DND-41 (cell line): ENCODE data around the gene PNO1.

Source experiments
- ATAC-seq: fragments of 200-7000 bp; cut with Tn5 transposase; 3 replicates; pipeline ENCODE4 v1.9.1; 2021; ENCODE audit warnings: low read depth; ENCODE audit not compliant: insufficient read depth
- DNase-seq: peaks from one replicate; pipeline ENCODE4 v3.0.0-alpha.2; 2020
- H2AFZ ChIP-seq: 2 replicates; pipeline ENCODE4 v1.6.0; 2012; ENCODE audit warnings: low read depth, low read length
- H3K27ac ChIP-seq: 2 replicates; pipeline ENCODE4 v1.5.1; 2012; ENCODE audit warnings: low read length, inconsistent platforms
- H3K27me3 ChIP-seq: fragments of 200-600 bp; sonication (generic); 2 replicates; pipeline ENCODE4 v1.6.0; 2012; ENCODE audit warnings: low read length, mild to moderate bottlenecking, inconsistent platforms; ENCODE audit not compliant: insufficient read depth, poor library complexity
- H3K36me3 ChIP-seq: 2 replicates; pipeline ENCODE4 v1.5.1; 2012; ENCODE audit warnings: low read length, inconsistent platforms; ENCODE audit not compliant: insufficient read depth
- H3K4me1 ChIP-seq: 2 replicates; pipeline ENCODE4 v1.5.1; 2012; ENCODE audit warnings: mild to moderate bottlenecking, low read length; ENCODE audit not compliant: insufficient read depth
- H3K4me2 ChIP-seq: 2 replicates; pipeline ENCODE4 v1.6.0; 2012; ENCODE audit warnings: mild to moderate bottlenecking, moderate library complexity, low read length, inconsistent platforms; ENCODE audit not compliant: insufficient read depth
- H3K4me3 ChIP-seq, 2 experiments: fragments of 200-600 bp in 1 of 2; shearing (Covaris generic) in 1 of 2; 2 replicates each; pipeline ENCODE4 v1.5.1; 2012 to 2016; ENCODE audit warnings: inconsistent platforms in 2 of 2, low read length in 2 of 2, mild to moderate bottlenecking in 2 of 2, low read depth in 1 of 2, moderate library complexity in 1 of 2
- H3K79me2 ChIP-seq: 2 replicates; pipeline ENCODE4 v1.6.0; 2012; ENCODE audit warnings: low read length, inconsistent platforms; ENCODE audit not compliant: insufficient read depth
- H3K9ac ChIP-seq: 2 replicates; pipeline ENCODE4 v1.6.0; 2012; ENCODE audit warnings: low read depth, mild to moderate bottlenecking, inconsistent platforms, low read length, moderate library complexity
- H3K9me3 ChIP-seq: 2 replicates; pipeline ENCODE4 v1.5.1; 2012; ENCODE audit warnings: low read length, moderate library complexity, mild to moderate bottlenecking, inconsistent platforms; ENCODE audit not compliant: insufficient read depth, severe bottlenecking
- H4K20me1 ChIP-seq: 2 replicates; pipeline ENCODE4 v1.6.0; 2012; ENCODE audit warnings: low read length; ENCODE audit not compliant: insufficient read depth
- EZH2 ChIP-seq: IDR thresholded peaks from 3 replicates; pipeline ENCODE4 v1.6.1; 2012; ENCODE audit warnings: borderline replicate concordance, low read depth, mild to moderate bottlenecking, moderate library complexity, low read length, inconsistent platforms; ENCODE audit not compliant: severe bottlenecking
- TF ChIP-seq, protein P1 (sequence below): IDR thresholded peaks from 2 replicates; pipeline ENCODE4 v1.5.1; 2012; ENCODE audit warnings: borderline replicate concordance, low read length, moderate library complexity, mild to moderate bottlenecking; ENCODE audit not compliant: poor library complexity, severe bottlenecking; ENCODE audit errors: extremely low read depth

The PNO1 gene

DNA sequence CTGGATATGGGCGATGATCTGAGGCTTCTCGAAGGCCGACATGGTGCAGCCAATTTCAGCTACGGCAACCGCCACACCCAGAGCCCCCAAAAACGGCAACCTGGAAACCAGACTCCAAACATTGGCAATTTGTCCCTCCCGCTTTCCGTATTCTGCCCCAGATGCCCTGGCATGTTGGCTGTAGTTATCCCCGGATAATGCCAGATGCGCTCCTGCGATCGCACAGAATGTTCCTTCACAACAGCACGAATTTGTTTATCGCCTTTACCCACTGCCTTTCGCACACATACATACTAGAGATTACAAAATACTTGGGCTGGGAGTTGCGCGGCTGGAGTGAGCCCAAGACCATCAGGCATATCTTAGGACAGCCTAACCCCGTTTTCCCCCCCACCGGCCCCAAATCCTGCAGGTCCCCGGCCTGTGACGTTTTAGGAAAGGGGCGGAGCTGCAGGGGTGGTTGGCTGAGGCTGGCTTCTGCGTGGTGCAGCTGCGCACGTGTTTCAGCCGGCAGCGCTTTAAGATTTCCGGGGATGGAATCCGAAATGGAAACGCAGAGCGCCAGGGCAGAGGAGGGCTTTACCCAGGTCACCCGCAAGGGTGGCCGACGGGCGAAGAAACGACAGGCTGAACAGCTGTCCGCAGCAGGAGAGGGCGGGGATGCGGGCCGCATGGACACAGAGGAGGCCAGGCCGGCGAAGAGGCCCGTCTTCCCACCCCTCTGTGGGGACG, at the start of gene PNO1:
PNO1 (plus strand) TSS at position 487 of the 732 bp plus-strand sequence; CDS start at position 534, 47 bp downstream.
- H4K20me1 ChIP-seq: no peaks in the 10 kb centered on the region
- TF ChIP-seq, protein P1, sequence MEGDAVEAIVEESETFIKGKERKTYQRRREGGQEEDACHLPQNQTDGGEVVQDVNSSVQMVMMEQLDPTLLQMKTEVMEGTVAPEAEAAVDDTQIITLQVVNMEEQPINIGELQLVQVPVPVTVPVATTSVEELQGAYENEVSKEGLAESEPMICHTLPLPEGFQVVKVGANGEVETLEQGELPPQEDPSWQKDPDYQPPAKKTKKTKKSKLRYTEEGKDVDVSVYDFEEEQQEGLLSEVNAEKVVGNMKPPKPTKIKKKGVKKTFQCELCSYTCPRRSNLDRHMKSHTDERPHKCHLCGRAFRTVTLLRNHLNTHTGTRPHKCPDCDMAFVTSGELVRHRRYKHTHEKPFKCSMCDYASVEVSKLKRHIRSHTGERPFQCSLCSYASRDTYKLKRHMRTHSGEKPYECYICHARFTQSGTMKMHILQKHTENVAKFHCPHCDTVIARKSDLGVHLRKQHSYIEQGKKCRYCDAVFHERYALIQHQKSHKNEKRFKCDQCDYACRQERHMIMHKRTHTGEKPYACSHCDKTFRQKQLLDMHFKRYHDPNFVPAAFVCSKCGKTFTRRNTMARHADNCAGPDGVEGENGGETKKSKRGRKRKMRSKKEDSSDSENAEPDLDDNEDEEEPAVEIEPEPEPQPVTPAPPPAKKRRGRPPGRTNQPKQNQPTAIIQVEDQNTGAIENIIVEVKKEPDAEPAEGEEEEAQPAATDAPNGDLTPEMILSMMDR: no peak
- TF ChIP-seq EZH2: no peak
- ATAC-seq (peak; percentile 92), DNase-seq (peak; percentile 96)
- peak within 1 kb of the TSS; percentile 97 for H3K27ac ChIP-seq
- H3K36me3 ChIP-seq: peaks cover 29% of the 10 kb centered on the region
- H3K9me3 ChIP-seq: no peaks in the 10 kb centered on the region
- peak within 1 kb of the TSS; percentile 98 for H2AFZ ChIP-seq
- H3K27me3 ChIP-seq: no peaks in the 10 kb centered on the region
- H3K4me1 ChIP-seq: peaks cover 35% of the 10 kb centered on the region
- peak within 1 kb of the TSS; percentile 98 for H3K4me2 ChIP-seq
- H3K4me3 ChIP-seq: peak within 1 kb of the TSS; percentile 95 to 99
- H3K9ac ChIP-seq: peak within 1 kb of the TSS; percentile 83
- H3K79me2 ChIP-seq: peaks cover 56% of the 10 kb centered on the region

DNA sequence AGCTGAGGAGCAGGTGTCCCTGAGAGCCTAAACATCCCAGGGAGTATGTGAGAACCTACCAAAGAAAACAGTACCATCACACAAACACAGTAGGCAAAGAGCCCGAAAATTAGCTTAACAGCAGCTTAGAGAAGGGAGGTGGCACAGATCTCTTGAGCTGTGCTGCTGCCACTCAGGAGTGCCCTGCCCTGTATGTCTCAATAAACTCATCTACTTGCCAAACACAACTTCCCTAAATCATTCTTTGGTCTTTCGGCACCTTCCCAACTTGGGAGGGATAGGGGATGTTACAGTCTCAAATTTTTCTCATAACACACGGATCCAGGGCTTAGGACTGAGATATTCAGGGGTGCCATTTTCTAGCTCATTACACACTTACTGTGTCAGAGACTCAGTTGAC, 49.6 kb upstream of the PNO1 start:
- no peaks in the 10 kb centered on the region for H3K9me3 ChIP-seq
- H3K4me2 ChIP-seq: no peak overlapping the region
- no peak overlapping the region for H3K4me3 ChIP-seq
- H3K79me2 ChIP-seq: no peaks in the 10 kb centered on the region
- ATAC-seq (no peak), DNase-seq (no peak)
- H3K27me3 ChIP-seq: peaks cover 5% of the 10 kb centered on the region
- no peak overlapping the region for H2AFZ ChIP-seq
- TF ChIP-seq, protein P1: no peak
- no peak for TF ChIP-seq EZH2
- H3K4me1 ChIP-seq: no peaks in the 10 kb centered on the region
- no peaks in the 10 kb centered on the region for H3K36me3 ChIP-seq
- H3K9ac ChIP-seq: no peak overlapping the region
- H3K27ac ChIP-seq: no peak overlapping the region
- no peaks in the 10 kb centered on the region for H4K20me1 ChIP-seq

DNA sequence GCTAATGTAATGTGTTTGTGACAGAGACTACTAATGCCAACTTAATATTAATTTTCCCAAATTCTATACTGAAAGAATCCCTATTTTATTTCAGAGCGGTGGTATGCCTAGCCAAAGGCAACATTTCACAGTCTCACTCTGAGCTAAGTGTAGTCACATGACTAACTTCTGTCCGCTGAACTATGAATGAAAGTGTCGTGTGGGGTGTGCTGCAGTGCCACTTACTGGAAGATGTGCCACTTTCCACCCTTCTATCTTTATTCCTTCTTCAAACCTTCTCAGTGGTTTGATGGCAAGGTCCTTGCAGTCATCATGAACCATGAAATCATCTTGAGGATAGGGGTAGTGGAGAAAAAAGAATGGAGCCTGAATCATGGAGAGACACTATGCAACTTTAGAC, 47.6 kb upstream of the PNO1 start:
- Histone ChIP-seq H3K79me2 (no peaks in the 10 kb centered on the region), H3K4me1 (no peaks in the 10 kb centered on the region), H2AFZ (no peak overlapping the region), H3K27ac (no peak overlapping the region), H3K9ac (no peak overlapping the region), H4K20me1 (no peaks in the 10 kb centered on the region), H3K4me3 (no peak overlapping the region), H3K27me3 (peaks cover 3% of the 10 kb centered on the region), H3K36me3 (no peaks in the 10 kb centered on the region), H3K9me3 (no peaks in the 10 kb centered on the region), H3K4me2 (no peak overlapping the region)
- DNase-seq (no peak), ATAC-seq (peak; percentile 44; the same call in 1 of the 3 replicates)
- TF ChIP-seq, protein P1: peak; percentile 19
- TF ChIP-seq EZH2: no peak
